HCT116 (cell line): ENCODE measurements around the gene ZNF74. TPM values are rescaled to one million over a fixed set of nuclear protein-coding genes. Genes with fewer than 3 reads are reported as not detected.
A peak's percentile ranks its signal among the peaks of the same experiment; 100 is the strongest.

Source experiments
- ATAC-seq: fragments of 200-7000 bp; cut with Tn5 transposase; 2 replicates; pipeline ENCODE4 v1.9.1; 2020; ENCODE audit warnings: mild to moderate bottlenecking, moderate library complexity
- BruUV-seq: library from RNA; stranded (reverse); fragments of 400-500 nt; replicated peaks from 2 replicates; lab custom pipeline; 2021; lab: Mats Ljungman, UMichigan
- CTCF ChIA-PET: fragments of 300-600 bp; sonication (Branson Sonifier 250); formaldehyde crosslinking; loops from one replicate; lab custom pipeline; 2021; ENCODE audit warnings: antibody characterized with exemption; lab: Charles Lee
- POLR2A ChIA-PET: fragments of 300-600, 350-600 bp; sonication (Branson Sonifier 250); formaldehyde crosslinking; loops from one replicate; lab custom pipeline; 2021; ENCODE audit warnings: antibody characterized with exemption; lab: Charles Lee
- RAD21 ChIA-PET, 2 experiments: fragments of 300-600 bp; sonication (Branson Sonifier 250); formaldehyde crosslinking; loops; one replicate each; lab custom pipeline; 2023; ENCODE audit warnings: low total read pairs in 2 of 2; ENCODE audit not compliant: uncharacterized antibody in 2 of 2, unreplicated experiment in 2 of 2, low non-redundant PET in 1 of 2; lab: Charles Lee
- DNase-seq: peaks from one replicate; pipeline ENCODE4 v3.0.0-alpha.2; 2010; ENCODE audit warnings: low read depth, low spot score
- H2AFZ ChIP-seq: fragments of 200-600 bp; shearing (Covaris generic), sonication (generic); 2 replicates; pipeline ENCODE4 v1.6.1; 2017; ENCODE audit warnings: low read depth, mixed run types, mixed read lengths, antibody characterized with exemption, low read length; ENCODE audit not compliant: poor library complexity, severe bottlenecking
- H3K27ac ChIP-seq: 2 replicates; pipeline ENCODE4 v1.5.1; 2012; ENCODE audit warnings: low read depth, low read length
- H3K27me3 ChIP-seq: fragments of 200-600 bp; sonication (generic); 2 replicates; pipeline ENCODE4 v1.6.1; 2016; ENCODE audit warnings: mixed run types, low read length, mixed read lengths; ENCODE audit not compliant: insufficient read depth
- H3K36me3 ChIP-seq, 2 experiments: fragments of 200-500 bp in 1 of 2; fragments of 200-600 bp in 1 of 2; sonication (Bioruptor generic) in 1 of 2; sonication (generic) in 1 of 2; 2 replicates each; pipeline versions ENCODE4 v1.5.1 to v1.6.1; 2014 to 2016; ENCODE audit warnings: low read length in 2 of 2, inconsistent platforms in 1 of 2, mixed read lengths in 1 of 2, mixed run types in 1 of 2; ENCODE audit not compliant: insufficient read depth in 2 of 2, control insufficient read depth in 1 of 2
- H3K4me1 ChIP-seq, 2 experiments: fragments of 200-600 bp in 1 of 2; sonication (generic) in 1 of 2; 2 replicates each; pipeline versions ENCODE4 v1.5.1 to v1.6.1; 2012 to 2017; ENCODE audit warnings: low read length in 2 of 2, inconsistent platforms in 1 of 2, mild to moderate bottlenecking in 1 of 2, mixed read lengths in 1 of 2, mixed run types in 1 of 2, moderate library complexity in 1 of 2; ENCODE audit not compliant: insufficient read depth in 2 of 2, control insufficient read depth in 1 of 2
- H3K4me2 ChIP-seq: fragments of 200-600 bp; sonication (generic); 2 replicates; pipeline ENCODE4 v1.6.1; 2017; ENCODE audit warnings: mixed run types, low read length, mixed read lengths
- H3K4me3 ChIP-seq, 2 experiments: fragments of 200-600 bp in 1 of 2; sonication (generic) in 1 of 2; replicated peaks in 1 of 2; 2 replicates each; pipeline ENCODE4 v1.5.1; 2011 to 2016; ENCODE audit warnings: low read length in 2 of 2, control low read depth in 1 of 2, low read depth in 1 of 2, mild to moderate bottlenecking in 1 of 2, mixed read lengths in 1 of 2, mixed run types in 1 of 2
- H3K79me2 ChIP-seq: fragments of 200-600 bp; sonication (generic); 2 replicates; pipeline ENCODE4 v1.6.1; 2017; ENCODE audit warnings: mild to moderate bottlenecking, mixed run types, low read length, moderate library complexity, mixed read lengths; ENCODE audit not compliant: insufficient read depth
- H3K9ac ChIP-seq: fragments of 200-600 bp; sonication (generic); 2 replicates; pipeline ENCODE4 v1.6.1; 2016; ENCODE audit warnings: low read length, mixed read lengths
- H3K9me2 ChIP-seq: fragments of 200-600 bp; sonication (generic), shearing (Covaris generic); 2 replicates; pipeline ENCODE4 v1.6.1; 2017; ENCODE audit warnings: mixed run types, mild to moderate bottlenecking, moderate library complexity; ENCODE audit not compliant: insufficient read depth
- H3K9me3 ChIP-seq, 2 experiments: fragments of 200-500 bp in 1 of 2; fragments of 200-600 bp in 1 of 2; sonication (Bioruptor generic) in 1 of 2; sonication (generic) in 1 of 2; 2 replicates each; pipeline ENCODE4 v1.6.1; 2014 to 2017; ENCODE audit warnings: low read length in 2 of 2, mixed read lengths in 2 of 2, inconsistent platforms in 1 of 2, low read depth in 1 of 2, mild to moderate bottlenecking in 1 of 2, mixed run types in 1 of 2, moderate library complexity in 1 of 2; ENCODE audit not compliant: control insufficient read depth in 1 of 2, insufficient read depth in 1 of 2
- H4K20me1 ChIP-seq: fragments of 200-600 bp; sonication (generic), shearing (Covaris generic); 2 replicates; pipeline ENCODE4 v1.6.1; 2017; ENCODE audit warnings: mixed run types, mild to moderate bottlenecking, moderate library complexity; ENCODE audit not compliant: insufficient read depth
- ATF3 ChIP-seq: IDR thresholded peaks from 2 replicates; pipeline ENCODE4 v1.6.1; 2012
- CEBPB ChIP-seq: IDR thresholded peaks from 2 replicates; pipeline ENCODE4 v1.6.1; 2012; ENCODE audit warnings: low read depth
- CTCF ChIP-seq, 3 experiments: fragments of 200-600 bp in 1 of 3; sonication (generic) in 1 of 3; IDR thresholded peaks in 2 of 3; conservative IDR thresholded peaks in 1 of 3; 2 replicates each; pipeline ENCODE4 v1.5.1; 2012 to 2017; ENCODE audit warnings: low read depth in 2 of 3, low read length in 2 of 3, antibody characterized with exemption in 1 of 3, borderline replicate concordance in 1 of 3, control low read depth in 1 of 3, mild to moderate bottlenecking in 1 of 3, mixed read lengths in 1 of 3, mixed run types in 1 of 3, moderate library complexity in 1 of 3; ENCODE audit not compliant: insufficient read depth in 1 of 3
- EGR1 ChIP-seq: IDR thresholded peaks from 2 replicates; pipeline ENCODE4 v1.6.1; 2012; ENCODE audit warnings: low read depth
- EZH2phosphoT487 ChIP-seq: fragments of 200-600 bp; IDR thresholded peaks from 2 replicates; pipeline ENCODE4 v1.6.1; 2018; ENCODE audit warnings: antibody characterized with exemption, borderline replicate concordance
- FOSL1 ChIP-seq: IDR thresholded peaks from 2 replicates; pipeline ENCODE4 v1.6.1; 2012; ENCODE audit warnings: low read depth
- MAX ChIP-seq: IDR thresholded peaks from 2 replicates; pipeline ENCODE4 v1.6.1; 2012
- POLR2A ChIP-seq: IDR thresholded peaks from 2 replicates; pipeline ENCODE4 v1.7.0; 2011; ENCODE audit warnings: borderline replicate concordance; ENCODE audit not compliant: insufficient read depth, insufficient read length; ENCODE audit errors: extremely low read depth
- POLR2AphosphoS5 ChIP-seq: IDR thresholded peaks from 2 replicates; pipeline ENCODE4 v1.6.1; 2011; ENCODE audit warnings: mild to moderate bottlenecking, low read depth, low read length, moderate library complexity
- RAD21 ChIP-seq: IDR thresholded peaks from 2 replicates; pipeline ENCODE4 v1.6.1; 2012; ENCODE audit warnings: low read depth, mild to moderate bottlenecking
- SP1 ChIP-seq: IDR thresholded peaks from 2 replicates; pipeline ENCODE4 v1.6.1; 2012; ENCODE audit warnings: low read depth
- SRF ChIP-seq: IDR thresholded peaks from 2 replicates; pipeline ENCODE4 v1.6.1; 2012; ENCODE audit warnings: low read depth
- TCF7L2 ChIP-seq: IDR thresholded peaks from 2 replicates; pipeline ENCODE4 v1.7.0; 2011; ENCODE audit warnings: borderline replicate concordance, inconsistent platforms; ENCODE audit not compliant: insufficient read depth, insufficient read length; ENCODE audit errors: extremely low read depth
- YY1 ChIP-seq: IDR thresholded peaks from 2 replicates; pipeline ENCODE4 v1.6.1; 2011; ENCODE audit warnings: low read length, low read depth, moderate library complexity, mild to moderate bottlenecking; ENCODE audit not compliant: insufficient replicate concordance; ENCODE audit errors: extremely low read depth
- ZFX ChIP-seq: fragments of 450-650 bp; IDR thresholded peaks from 2 replicates; pipeline ENCODE4 v1.6.1; 2017
- intact Hi-C: fragments of 100-400 bp; cut with micrococcal nuclease; formaldehyde crosslinking; loops from 2 replicates; pipeline ENCODE4 v1.10.0; 2022
- total RNA-seq: library from RNA; stranded (reverse); gene quantifications from one replicate; pipeline ENCODE4 v1.2.1, GENCODE V29; 2021; ENCODE audit not compliant: unreplicated experiment
- TF ChIP-seq, protein P1 (sequence below): IDR thresholded peaks from 2 replicates; pipeline ENCODE4 v1.6.1; 2012; ENCODE audit warnings: low read depth

Gene ZNF74
- total RNA-seq, 1 experiment from 2014 or later, result 15.4 TPM

DNA sequence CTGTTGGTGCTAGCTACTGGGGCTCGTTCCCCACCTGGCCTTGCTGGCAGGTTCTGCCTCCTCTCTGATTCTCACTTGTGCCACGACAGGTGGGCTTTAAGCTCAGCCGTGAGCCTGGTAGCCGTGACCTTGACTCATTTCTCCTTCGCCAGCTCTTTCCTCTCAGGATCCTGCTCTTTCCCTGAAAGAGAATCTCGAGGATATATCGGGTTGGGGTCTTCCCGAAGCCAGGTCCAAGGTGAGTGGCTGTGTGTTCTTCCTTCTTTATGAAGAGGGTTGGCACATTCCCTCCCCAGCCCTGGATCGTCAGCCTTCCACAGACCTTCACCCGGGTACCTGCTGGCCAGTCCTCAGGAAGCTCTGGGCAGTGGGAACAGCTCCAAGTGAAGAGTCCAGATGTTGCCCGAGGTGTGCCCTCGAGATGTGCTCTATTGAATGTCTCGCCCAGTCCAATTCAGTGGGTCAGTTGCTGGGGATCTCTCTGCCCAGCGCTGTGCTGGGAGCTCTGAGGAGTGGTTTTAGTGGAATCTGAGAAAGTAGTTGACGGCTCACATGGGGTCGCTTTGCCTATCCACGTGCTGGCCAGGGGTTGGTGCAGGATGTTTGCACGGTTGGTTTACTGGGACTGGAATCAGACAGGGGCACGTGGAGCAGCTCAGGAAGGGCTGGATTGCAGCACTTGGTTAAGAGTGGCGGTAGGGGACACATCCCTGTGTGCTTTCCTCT is 1.4 kb downstream of the ZNF74 start:
- no peaks in the 10 kb centered on the region for H4K20me1 ChIP-seq
- intact Hi-C loops, result no loop called here
- no peak for ATAC-seq
- DNase-seq, result no peak
- RAD21 ChIA-PET, result interaction anchor here in 1 of 2 experiments (0.7 kb wide), 1 partner anchor 174 kb away, joined by 3 read pairs; no protein-coding TSS in a partner anchor
- H3K4me2 ChIP-seq, result peak overlapping the region; percentile 96
- TF ChIP-seq FOSL1 (no peak), EZH2phosphoT487 (no peak), ZFX (no peak), MAX (no peak), CTCF (IDR thresholded peaks at IDR 0.05 in 2 of 3, conservative IDR thresholded peaks at IDR 0.05 in 1 of 3; ENCODE audit: borderline replicate concordance in 1 of 3, insufficient read depth in 1 of 3, low read depth in 2 of 3, low read length in 2 of 3) (no peak), POLR2AphosphoS5 (no peak), CEBPB (no peak), SRF (no peak), POLR2A (no peak), YY1 (no peak), TCF7L2 (no peak), ATF3 (no peak), SP1 (no peak), EGR1 (no peak), RAD21 (no peak)
- TF ChIP-seq, protein P1, sequence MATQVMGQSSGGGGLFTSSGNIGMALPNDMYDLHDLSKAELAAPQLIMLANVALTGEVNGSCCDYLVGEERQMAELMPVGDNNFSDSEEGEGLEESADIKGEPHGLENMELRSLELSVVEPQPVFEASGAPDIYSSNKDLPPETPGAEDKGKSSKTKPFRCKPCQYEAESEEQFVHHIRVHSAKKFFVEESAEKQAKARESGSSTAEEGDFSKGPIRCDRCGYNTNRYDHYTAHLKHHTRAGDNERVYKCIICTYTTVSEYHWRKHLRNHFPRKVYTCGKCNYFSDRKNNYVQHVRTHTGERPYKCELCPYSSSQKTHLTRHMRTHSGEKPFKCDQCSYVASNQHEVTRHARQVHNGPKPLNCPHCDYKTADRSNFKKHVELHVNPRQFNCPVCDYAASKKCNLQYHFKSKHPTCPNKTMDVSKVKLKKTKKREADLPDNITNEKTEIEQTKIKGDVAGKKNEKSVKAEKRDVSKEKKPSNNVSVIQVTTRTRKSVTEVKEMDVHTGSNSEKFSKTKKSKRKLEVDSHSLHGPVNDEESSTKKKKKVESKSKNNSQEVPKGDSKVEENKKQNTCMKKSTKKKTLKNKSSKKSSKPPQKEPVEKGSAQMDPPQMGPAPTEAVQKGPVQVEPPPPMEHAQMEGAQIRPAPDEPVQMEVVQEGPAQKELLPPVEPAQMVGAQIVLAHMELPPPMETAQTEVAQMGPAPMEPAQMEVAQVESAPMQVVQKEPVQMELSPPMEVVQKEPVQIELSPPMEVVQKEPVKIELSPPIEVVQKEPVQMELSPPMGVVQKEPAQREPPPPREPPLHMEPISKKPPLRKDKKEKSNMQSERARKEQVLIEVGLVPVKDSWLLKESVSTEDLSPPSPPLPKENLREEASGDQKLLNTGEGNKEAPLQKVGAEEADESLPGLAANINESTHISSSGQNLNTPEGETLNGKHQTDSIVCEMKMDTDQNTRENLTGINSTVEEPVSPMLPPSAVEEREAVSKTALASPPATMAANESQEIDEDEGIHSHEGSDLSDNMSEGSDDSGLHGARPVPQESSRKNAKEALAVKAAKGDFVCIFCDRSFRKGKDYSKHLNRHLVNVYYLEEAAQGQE, result no peak
- TF ChIP-seq, all 23 proteins: peak for 0
- POLR2A ChIA-PET, result no interaction called here
- peak overlapping the region; percentile 76 to 93 for H3K4me3 ChIP-seq
- peak overlapping the region; percentile 88; the same call in 1 of the 2 replicates for H3K9ac ChIP-seq
- H2AFZ ChIP-seq, result no peak overlapping the region
- H3K9me3 ChIP-seq, result no peaks in the 10 kb centered on the region
- peaks cover 7% of the 10 kb centered on the region; the same call in 1 of the 2 replicates for H3K79me2 ChIP-seq
- no peaks in the 10 kb centered on the region for H3K27me3 ChIP-seq
- no peaks in the 10 kb centered on the region for H3K9me2 ChIP-seq
- no TSS peak for BruUV-seq
- CTCF ChIA-PET, result no interaction called here
- no peaks in the 10 kb centered on the region; a peak in 1 of 4 replicates for H3K36me3 ChIP-seq
- no peak overlapping the region for H3K27ac ChIP-seq
- H3K4me1 ChIP-seq, result peaks cover 9 to 22% of the 10 kb centered on the region in 2 experiments
